Daoy (cell line): ENCODE data around the gene FOCAD. TPM values are rescaled to one million over a fixed set of nuclear protein-coding genes. Genes with fewer than 3 reads are reported as not detected.
"Not testable (repeated sequence)": the region's sequence is repeated elsewhere in the genome, so short reads cannot be mapped to it uniquely, and the experiment has no call there.

ENCODE experiments used
- DNase-seq: peaks from one replicate; pipeline ENCODE4 v3.0.0-alpha.2; 2015; ENCODE audit warnings: low read depth
- total RNA-seq: library from RNA; depleted of rRNA; stranded (reverse); fragments of >200 nt; shearing (Covaris generic); gene quantifications from 2 replicates; pipeline ENCODE4 v1.2.3, GENCODE V29; 2014

Gene FOCAD
- total RNA-seq, 1 experiment from 2014 or later: 11.3 TPM

- DNase-seq: no peak
These were observed 266.6 kb downstream of the FOCAD start for GRCh38 chr9:20950707-20951106.

GRCh38 chr9:20962536-20963225, 278.6 kb downstream of the FOCAD start:
- DNase-seq: no peak

- DNase-seq: no peak
These were observed 288.6 kb downstream of the FOCAD start for GRCh38 chr9:20972684-20973083.

DNA sequence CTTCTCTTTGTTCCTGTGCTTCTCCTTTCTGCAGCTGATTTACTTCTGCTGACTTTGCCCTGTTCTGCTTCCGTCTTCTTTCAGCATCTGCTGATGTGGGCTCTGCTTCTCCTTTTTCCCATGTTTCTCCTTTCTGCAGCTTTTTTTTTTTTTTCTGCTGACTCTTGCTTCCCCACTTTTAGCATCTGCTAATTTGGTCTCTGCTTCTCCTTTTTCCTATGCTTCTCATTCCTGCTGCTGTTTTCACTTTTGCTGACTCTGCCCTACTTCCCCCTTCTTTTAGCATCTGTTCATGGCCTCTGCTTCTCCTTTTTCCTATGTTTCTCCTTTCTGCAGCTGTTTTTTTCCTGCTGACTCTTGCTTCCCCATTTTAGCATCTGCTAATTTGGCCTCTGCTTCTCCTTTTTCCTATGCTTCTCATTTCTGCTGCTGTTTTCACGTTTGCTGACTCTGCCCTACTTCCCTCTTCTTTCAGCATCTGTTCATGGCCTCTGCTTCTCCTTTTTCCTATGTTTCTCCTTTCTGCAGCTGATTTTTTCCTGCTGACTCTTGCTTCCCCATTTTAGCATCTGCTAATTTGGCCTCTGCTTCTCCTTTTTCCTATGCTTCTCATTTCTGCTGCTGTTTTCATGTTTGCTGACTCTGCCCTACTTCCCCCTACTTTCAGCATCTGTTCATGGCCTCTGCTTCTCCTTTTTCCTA, 289.3 kb downstream of the FOCAD start:
- DNase-seq: not testable (repeated sequence)

GRCh38 chr9:20974191-20974938, 290.3 kb downstream of the FOCAD start:
- DNase-seq: not testable (repeated sequence)

- no peak for DNase-seq
These were observed 294.2 kb downstream of the FOCAD start for GRCh38 chr9:20978249-20978648.

- DNase-seq: no peak
These were observed 296.9 kb downstream of the FOCAD start for GRCh38 chr9:20980832-20981455.

DNA sequence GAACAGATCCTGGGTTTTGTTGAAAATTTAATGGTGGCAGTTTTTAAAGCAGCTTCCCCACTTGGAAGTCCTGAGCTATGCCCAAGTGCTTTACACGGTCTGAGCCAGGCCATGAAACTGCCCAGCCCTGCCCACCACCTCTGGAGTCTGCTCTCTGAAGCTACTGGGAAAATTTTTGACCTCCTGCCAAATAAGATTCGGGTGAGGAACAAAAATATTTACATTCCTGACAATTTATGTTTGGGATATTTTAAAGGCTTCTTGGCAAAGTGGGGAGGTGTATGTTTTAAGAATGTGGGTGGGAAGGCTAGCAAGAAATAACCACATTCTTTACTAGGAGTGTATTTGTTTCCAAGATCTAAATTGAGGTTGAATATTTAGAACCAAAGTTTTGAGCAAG, 297.4 kb downstream of the FOCAD start:
- DNase-seq: no peak

DNA sequence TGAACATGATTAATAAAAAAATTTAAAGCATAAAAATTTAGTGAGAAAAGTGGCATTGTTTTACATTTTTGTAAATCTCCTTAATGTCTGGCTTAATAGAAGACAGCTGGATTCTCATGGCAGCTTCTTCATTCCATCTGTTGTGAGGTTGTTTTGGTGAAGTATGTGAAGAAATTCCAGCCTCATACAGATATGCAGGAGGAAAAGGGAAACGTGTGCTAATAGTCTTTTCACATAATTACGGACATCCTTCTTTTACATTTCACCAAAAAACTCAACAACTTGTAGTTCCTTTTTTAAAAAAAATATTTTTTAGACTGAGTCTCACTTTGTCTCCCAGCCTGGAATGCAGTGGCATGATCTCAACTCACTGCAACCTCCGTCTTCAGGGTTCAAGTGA, 300.4 kb downstream of the FOCAD start:
- no peak for DNase-seq

GRCh38 chr9:20985851-20986600, 302.0 kb downstream of the FOCAD start:
- DNase-seq: no peak

GRCh38 chr9:20987521-20987920, 303.5 kb downstream of the FOCAD start:
- no peak for DNase-seq

DNA sequence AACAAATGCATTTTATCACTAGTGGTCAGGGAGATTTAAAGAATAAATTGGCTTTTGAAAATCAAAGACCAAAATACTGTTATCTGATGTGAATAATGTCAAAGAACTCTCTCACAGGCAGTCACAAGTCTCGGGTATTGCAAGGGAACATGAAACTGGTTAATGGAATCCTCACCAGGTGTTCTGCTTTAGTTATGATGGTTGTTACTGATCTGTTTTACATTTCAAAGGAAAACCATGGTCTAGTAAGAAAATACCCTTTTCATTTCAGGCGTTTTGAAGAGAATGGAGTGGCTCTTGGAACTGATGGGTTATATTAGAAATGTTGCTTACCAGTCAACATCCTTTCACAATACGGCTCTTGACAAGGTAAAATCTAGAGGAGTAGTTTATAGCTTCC, 304.0 kb downstream of the FOCAD start:
- no peak for DNase-seq

DNA sequence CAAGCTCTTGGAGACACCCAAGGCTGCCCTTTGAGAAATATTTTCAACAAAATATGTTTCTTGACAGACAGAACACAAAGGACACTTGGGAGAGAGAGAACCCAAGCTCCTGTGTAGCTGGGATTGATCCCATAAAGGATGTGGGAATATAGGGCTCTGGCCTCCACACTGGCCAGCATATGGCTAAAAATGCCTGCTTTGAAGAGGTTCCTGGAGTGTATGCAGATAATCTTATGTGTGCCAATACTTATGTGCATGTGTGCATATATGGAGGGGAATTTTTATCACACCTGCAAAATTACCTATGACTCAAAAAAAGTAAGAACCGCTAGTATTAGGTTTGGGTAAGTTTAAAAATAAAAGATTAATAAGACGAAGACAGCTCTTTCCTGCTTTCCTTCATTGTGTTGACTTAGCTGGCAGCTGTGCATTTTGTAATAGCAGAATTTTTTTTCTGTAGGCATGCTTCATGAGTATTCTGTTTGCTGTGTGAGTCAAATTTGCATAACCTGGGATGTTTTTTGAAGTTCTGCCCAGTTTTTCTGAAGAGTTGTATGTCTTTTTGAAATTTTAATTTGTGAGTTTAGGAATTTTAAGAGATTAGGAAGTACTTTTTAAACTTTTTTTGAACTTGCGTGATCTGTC, 304.7 kb downstream of the FOCAD start:
- DNase-seq: no peak

DNA sequence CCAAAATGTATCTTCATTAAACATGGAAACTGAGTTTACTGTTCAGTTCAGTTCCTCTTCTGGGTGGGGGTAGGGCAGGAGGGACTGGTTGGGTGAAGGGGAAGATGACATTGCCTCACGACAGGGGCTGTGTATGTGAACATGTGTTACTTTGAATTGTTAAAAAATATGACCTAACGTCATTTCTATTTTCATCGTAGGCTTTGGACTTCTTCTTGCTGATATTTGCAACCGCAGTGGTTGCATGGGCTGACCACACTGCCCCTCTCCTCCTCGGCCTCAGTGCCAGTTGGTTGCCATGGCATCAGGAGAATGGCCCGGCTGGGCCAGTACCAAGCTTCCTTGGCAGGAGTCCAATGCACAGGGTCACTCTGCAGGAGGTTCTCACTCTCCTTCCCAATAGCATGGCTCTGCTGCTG, 305.9 kb downstream of the FOCAD start:
- no peak for DNase-seq

GRCh38 chr9:20990867-20991266, 306.8 kb downstream of the FOCAD start:
- no peak for DNase-seq

DNA sequence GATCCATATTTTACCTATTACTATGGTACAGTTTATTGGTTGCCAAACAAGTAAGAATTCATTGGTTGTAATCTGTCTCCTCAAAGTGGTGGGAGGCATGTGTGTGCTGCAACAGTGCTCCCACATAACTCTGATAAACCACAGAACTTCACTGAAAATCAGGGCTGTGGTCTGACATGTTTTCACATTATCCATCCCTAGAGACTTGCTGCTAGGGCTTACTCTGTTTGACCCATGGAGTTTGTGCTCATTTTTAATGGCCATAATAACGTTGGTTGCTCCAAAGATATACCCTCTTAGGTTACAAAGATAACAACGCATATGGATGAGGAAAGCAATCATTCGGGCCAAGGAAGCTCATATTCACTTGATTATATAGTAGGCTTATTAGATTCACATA, 310.4 kb downstream of the FOCAD start:
- DNase-seq: no peak

DNA sequence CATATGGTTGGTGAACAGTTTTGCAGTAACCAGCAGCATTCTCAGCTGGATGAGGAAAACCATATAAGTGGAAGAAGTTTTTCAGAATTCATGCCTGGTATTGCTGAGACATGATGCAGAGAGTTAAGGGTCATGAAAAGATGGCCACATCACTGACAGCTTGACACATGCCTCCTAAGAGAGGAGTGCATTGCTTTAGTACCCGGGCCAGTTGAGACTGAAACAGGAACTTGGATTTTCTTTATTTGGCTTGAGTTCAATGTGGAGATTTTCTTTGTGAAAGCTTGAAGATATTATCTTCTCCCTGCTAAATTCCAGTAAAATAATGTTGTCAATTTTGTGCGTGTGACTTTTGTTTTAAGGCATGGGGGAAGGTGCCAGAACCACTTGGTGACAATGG, 311.6 kb downstream of the FOCAD start:
- DNase-seq: no peak

- DNase-seq: no peak
These were observed 312.8 kb downstream of the FOCAD start for GRCh38 chr9:20996809-20997208.

DNA sequence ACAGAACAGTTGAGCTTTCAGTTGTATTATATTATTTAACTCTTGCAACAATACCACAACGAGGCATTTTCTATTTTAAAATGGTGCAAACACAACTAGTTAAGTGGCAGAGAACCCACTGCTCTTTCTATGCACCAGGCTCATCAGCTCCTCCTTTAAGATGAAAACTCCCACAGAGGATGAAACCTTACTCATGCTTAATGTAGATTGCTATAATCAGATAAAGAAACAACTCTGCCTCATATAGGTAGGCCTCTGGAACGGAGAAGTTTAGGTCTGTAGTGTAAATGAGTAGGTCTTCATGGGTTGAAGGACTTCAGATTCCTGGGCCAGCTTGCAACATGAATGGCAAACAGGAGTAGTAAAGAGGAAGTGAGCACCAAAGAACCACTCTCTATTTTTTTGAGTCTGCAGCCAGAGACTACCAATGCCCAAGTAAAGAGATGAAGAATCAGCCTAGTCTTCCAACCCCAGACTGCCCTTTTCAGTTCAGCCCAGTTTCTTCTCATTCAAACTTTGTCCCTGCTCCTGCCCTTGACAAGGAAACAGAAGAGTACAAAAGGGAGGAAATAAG, 313.5 kb downstream of the FOCAD start:
- no peak for DNase-seq

- DNase-seq: no peak
These were observed 317.5 kb downstream of the FOCAD start for GRCh38 chr9:21001581-21001980.

DNA sequence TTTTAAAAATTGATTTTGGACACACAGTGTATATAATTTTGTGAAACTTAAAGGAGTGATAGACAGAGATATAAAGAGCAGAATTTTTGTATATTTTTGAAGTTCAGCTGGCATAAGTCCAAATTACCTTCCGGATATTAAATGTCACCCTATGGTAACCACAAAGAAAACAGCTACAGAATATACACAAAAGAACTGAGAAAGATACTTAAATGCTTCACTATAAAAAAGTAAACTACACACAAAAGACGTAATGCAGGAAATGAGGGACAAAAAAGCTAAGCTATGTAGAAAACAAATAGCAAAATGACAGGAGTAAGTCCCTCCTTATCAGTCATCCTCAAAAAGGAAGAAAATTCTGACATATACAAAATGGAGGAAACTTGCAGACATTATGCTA, 318.0 kb downstream of the FOCAD start:
- no peak for DNase-seq
